K562 (cell line): ENCODE results near the gene SULT6B1. TPM values are rescaled to one million over a fixed set of nuclear protein-coding genes. Genes with fewer than 3 reads are reported as not detected.

Experiments
- ARID2 ChIP-seq: fragments of 450-650 bp; IDR thresholded peaks from 2 replicates; pipeline ENCODE4 v1.6.1; 2017; ENCODE audit warnings: antibody characterized with exemption, mild to moderate bottlenecking
- E2F6 ChIP-seq, 2 experiments: IDR thresholded peaks; 2 replicates each; pipeline ENCODE4 v1.6.1; 2011; ENCODE audit warnings: borderline replicate concordance in 1 of 2, control low read depth in 1 of 2, low read depth in 1 of 2, low read length in 1 of 2, mild to moderate bottlenecking in 1 of 2, mixed read lengths in 1 of 2, moderate library complexity in 1 of 2; ENCODE audit not compliant: insufficient read depth in 1 of 2, insufficient read length in 1 of 2, poor library complexity in 1 of 2, severe bottlenecking in 1 of 2; ENCODE audit errors: extremely low read depth in 1 of 2
- GABPB1 ChIP-seq: sonication (generic); formaldehyde crosslinking; IDR thresholded peaks from 2 replicates; pipeline ENCODE4 v1.8.0; 2022; ENCODE audit warnings: mild to moderate bottlenecking, missing genetic modification reagents
- KDM5B ChIP-seq: fragments of 200-600 bp; sonication (generic); IDR thresholded peaks from 2 replicates; pipeline ENCODE4 v1.6.1; 2012; ENCODE audit warnings: low read depth, mild to moderate bottlenecking, moderate library complexity, low read length, control low read depth, inconsistent platforms; ENCODE audit not compliant: insufficient replicate concordance
- MAZ ChIP-seq, 2 experiments: fragments of 450-650 bp in 1 of 2; sonication (generic) in 1 of 2; formaldehyde crosslinking; IDR thresholded peaks in 1 of 2; conservative IDR thresholded peaks in 1 of 2; 2 replicates each; pipeline versions ENCODE4 v1.4.0 to v1.5.0; 2020; ENCODE audit warnings: mild to moderate bottlenecking in 1 of 2, missing genetic modification reagents in 1 of 2
- MECOM ChIP-seq: fragments of 250-450 bp; sonication (Bioruptor Pico); IDR thresholded peaks from 2 replicates; pipeline ENCODE4 v1.8.0; 2022; ENCODE audit warnings: inconsistent platforms
- NR2C1 ChIP-seq, 2 experiments: fragments of 450-650 bp; IDR thresholded peaks; 2 replicates each; pipeline ENCODE4 v1.6.1; 2017; ENCODE audit warnings: mild to moderate bottlenecking in 2 of 2, antibody characterized with exemption in 1 of 2, inconsistent platforms in 1 of 2, missing compliant biosample characterization in 1 of 2, missing genetic modification characterization in 1 of 2
- RBM15 ChIP-seq: fragments of 200-400 bp; formaldehyde crosslinking; IDR thresholded peaks from 2 replicates; pipeline ENCODE4 v1.6.1; 2018; ENCODE audit warnings: mild to moderate bottlenecking, low read length, moderate library complexity; ENCODE audit not compliant: insufficient read depth
- RREB1 ChIP-seq: fragments of 250-450 bp; sonication (Bioruptor Pico); IDR thresholded peaks from 2 replicates; pipeline ENCODE4 v1.4.0; 2020
- SMAD4 ChIP-seq: fragments of 250-450 bp; sonication (Bioruptor Pico); conservative IDR thresholded peaks from 2 replicates; pipeline ENCODE4 v1.8.0; 2021; ENCODE audit warnings: inconsistent platforms, mild to moderate bottlenecking, moderate library complexity
- polyA plus RNA-seq, 8 experiments: library from polyadenylated mRNA; depleted of rRNA in 4 of 8; stranded (reverse) in 5 of 8; unstranded in 3 of 8; fragments of >200 nt; fragmentation: Nextera tagmentation in 2 of 8; fragmentation: Illumina TruSeq in 1 of 8; extraction: Ambion mirVana in 2 of 8; extraction: Trizol in 1 of 8; gene quantifications; 2 replicates each; pipeline versions ENCODE4 v1.2.1 to v1.2.3, GENCODE V29; 2011 to 2014; ENCODE audit warnings: inconsistent platforms in 1 of 8, missing spikeins in 1 of 8
- total RNA-seq, 7 experiments: library from RNA; depleted of rRNA in 6 of 7; stranded (reverse); fragments of >200 nt in 6 of 7; fragmentation: Illumina TruSeq in 2 of 7; extraction: Trizol in 2 of 7; gene quantifications; 2 replicates each; pipeline versions ENCODE4 v1.2.1 to v1.2.3, GENCODE V29; 2011 to 2021; ENCODE audit warnings: low replicate concordance in 1 of 7
- TF ChIP-seq, protein P1 (sequence below): fragments of 250-450 bp; sonication (Bioruptor Pico); IDR thresholded peaks from 2 replicates; pipeline ENCODE4 v1.6.1; 2021; ENCODE audit warnings: mild to moderate bottlenecking
- TF ChIP-seq, protein P2 (sequence below): fragments of 250-450 bp; sonication (Bioruptor Pico); IDR thresholded peaks from 2 replicates; pipeline ENCODE4 v1.8.0; 2022; ENCODE audit warnings: moderate library complexity, mild to moderate bottlenecking, inconsistent platforms
- TF ChIP-seq, protein P3 (sequence below): fragments of 450-650 bp; IDR thresholded peaks from 2 replicates; pipeline ENCODE4 v1.6.1; 2016; ENCODE audit warnings: borderline replicate concordance

The SULT6B1 gene
- total and polyA plus RNA-seq, 9 of the 15 experiments (the other 6 are each of a cell fraction or from before 2014, with no cell fraction given), result not detected

GRCh38 chr2:37231241-37232130 lies 43.0 kb upstream of the SULT6B1 start, which contains the start of the genes CEBPZ and NDUFAF7 (continued):
- TF ChIP-seq, protein P1, sequence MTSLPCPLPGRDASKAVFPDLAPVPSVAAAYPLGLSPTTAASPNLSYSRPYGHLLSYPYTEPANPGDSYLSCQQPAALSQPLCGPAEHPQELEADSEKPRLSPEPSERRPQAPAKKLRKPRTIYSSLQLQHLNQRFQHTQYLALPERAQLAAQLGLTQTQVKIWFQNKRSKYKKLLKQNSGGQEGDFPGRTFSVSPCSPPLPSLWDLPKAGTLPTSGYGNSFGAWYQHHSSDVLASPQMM (CRISPR knock-in tag), result no peak
- TF ChIP-seq RREB1 (CRISPR knock-in tag) (no peak), NR2C1 (IDR thresholded peaks at IDR 0.05) (no peak), NR2C1 (tag; IDR thresholded peaks at IDR 0.05) (no peak), SMAD4 (CRISPR knock-in tag) (no peak), MAZ (CRISPR knock-in tag; conservative IDR thresholded peaks at IDR 0.05 in 1 of 2, IDR thresholded peaks at IDR 0.05 in 1 of 2) (peak in 1 of 2 experiments; percentile 71; a peak in 2 of 4 replicates), ARID2 (no peak), MECOM (CRISPR knock-in tag) (no peak), RBM15 (no peak), E2F6 (IDR thresholded peaks at IDR 0.05; ENCODE audit: borderline replicate concordance in 1 of 2, extremely low read depth in 1 of 2, insufficient read depth in 1 of 2, insufficient read length in 1 of 2, low read depth in 1 of 2, low read length in 1 of 2, poor library complexity in 1 of 2, severe bottlenecking in 1 of 2) (peak; percentile 39 to 58), GABPB1 (CRISPR knock-in tag) (peak; percentile 90), KDM5B (peak; percentile 92)
- TF ChIP-seq, protein P2, sequence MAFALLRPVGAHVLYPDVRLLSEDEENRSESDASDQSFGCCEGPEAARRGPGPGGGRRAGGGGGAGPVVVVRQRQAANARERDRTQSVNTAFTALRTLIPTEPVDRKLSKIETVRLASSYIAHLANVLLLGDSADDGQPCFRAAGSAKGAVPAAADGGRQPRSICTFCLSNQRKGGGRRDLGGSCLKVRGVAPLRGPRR (CRISPR knock-in tag), result no peak
- TF ChIP-seq, protein P3, sequence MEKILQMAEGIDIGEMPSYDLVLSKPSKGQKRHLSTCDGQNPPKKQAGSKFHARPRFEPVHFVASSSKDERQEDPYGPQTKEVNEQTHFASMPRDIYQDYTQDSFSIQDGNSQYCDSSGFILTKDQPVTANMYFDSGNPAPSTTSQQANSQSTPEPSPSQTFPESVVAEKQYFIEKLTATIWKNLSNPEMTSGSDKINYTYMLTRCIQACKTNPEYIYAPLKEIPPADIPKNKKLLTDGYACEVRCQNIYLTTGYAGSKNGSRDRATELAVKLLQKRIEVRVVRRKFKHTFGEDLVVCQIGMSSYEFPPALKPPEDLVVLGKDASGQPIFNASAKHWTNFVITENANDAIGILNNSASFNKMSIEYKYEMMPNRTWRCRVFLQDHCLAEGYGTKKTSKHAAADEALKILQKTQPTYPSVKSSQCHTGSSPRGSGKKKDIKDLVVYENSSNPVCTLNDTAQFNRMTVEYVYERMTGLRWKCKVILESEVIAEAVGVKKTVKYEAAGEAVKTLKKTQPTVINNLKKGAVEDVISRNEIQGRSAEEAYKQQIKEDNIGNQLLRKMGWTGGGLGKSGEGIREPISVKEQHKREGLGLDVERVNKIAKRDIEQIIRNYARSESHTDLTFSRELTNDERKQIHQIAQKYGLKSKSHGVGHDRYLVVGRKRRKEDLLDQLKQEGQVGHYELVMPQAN, result peak; percentile 96
